NB4 (cell line): ENCODE data around the gene TMEM132C.
"Not testable (repeated sequence)": the region's sequence is repeated elsewhere in the genome, so short reads cannot be mapped to it uniquely, and the experiment has no call there.

Source experiments
- DNase-seq: peaks from one replicate; pipeline ENCODE4 v3.0.0; 2010; ENCODE audit warnings: low read depth
- H3K4me3 ChIP-seq: one replicate; pipeline ENCODE4 v1.5.1; 2011; ENCODE audit warnings: mild to moderate bottlenecking, low read depth, low read length, moderate library complexity
- MYC ChIP-seq: IDR thresholded peaks from 2 replicates; pipeline ENCODE4 v1.6.1; 2011; ENCODE audit warnings: low read depth, low read length
- POLR2A ChIP-seq: IDR thresholded peaks from 2 replicates; pipeline ENCODE4 v1.6.1; 2011; ENCODE audit warnings: mild to moderate bottlenecking; ENCODE audit not compliant: insufficient read length; ENCODE audit errors: extremely low read depth
- TF ChIP-seq, protein P1 (sequence below): IDR thresholded peaks from 2 replicates; pipeline ENCODE4 v1.6.1; 2011; ENCODE audit warnings: low read depth, low read length
- TF ChIP-seq, protein P2 (sequence below): IDR thresholded peaks from one replicate; pipeline ENCODE4 v1.5.1; 2012; ENCODE audit warnings: low read depth, low read length

TMEM132C gene

DNA sequence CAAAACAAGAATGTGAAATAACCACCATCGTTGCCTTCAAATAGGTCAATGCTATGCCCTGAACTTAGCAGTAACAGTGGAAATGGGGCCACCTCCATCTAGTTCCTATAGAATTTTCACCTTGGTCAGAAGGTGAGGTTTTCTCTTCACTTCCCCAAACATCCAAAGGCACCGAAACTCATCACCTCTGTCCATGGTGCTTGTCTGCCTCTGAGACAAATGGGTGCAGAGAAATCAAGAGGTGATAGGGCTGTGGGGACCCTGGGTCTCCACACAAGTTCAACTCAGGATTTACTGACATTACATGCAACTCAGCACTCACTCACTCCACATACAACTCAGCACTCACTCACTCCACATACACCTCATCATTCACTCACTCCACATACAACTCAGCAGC lies 26.2 kb upstream of the TMEM132C start:
- no peak for DNase-seq
- H3K4me3 ChIP-seq = no peak overlapping the region
- TF ChIP-seq, protein P1, sequence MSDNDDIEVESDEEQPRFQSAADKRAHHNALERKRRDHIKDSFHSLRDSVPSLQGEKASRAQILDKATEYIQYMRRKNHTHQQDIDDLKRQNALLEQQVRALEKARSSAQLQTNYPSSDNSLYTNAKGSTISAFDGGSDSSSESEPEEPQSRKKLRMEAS = no peak
- no peak for TF ChIP-seq POLR2A
- TF ChIP-seq, protein P2, sequence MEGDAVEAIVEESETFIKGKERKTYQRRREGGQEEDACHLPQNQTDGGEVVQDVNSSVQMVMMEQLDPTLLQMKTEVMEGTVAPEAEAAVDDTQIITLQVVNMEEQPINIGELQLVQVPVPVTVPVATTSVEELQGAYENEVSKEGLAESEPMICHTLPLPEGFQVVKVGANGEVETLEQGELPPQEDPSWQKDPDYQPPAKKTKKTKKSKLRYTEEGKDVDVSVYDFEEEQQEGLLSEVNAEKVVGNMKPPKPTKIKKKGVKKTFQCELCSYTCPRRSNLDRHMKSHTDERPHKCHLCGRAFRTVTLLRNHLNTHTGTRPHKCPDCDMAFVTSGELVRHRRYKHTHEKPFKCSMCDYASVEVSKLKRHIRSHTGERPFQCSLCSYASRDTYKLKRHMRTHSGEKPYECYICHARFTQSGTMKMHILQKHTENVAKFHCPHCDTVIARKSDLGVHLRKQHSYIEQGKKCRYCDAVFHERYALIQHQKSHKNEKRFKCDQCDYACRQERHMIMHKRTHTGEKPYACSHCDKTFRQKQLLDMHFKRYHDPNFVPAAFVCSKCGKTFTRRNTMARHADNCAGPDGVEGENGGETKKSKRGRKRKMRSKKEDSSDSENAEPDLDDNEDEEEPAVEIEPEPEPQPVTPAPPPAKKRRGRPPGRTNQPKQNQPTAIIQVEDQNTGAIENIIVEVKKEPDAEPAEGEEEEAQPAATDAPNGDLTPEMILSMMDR = no peak

DNA sequence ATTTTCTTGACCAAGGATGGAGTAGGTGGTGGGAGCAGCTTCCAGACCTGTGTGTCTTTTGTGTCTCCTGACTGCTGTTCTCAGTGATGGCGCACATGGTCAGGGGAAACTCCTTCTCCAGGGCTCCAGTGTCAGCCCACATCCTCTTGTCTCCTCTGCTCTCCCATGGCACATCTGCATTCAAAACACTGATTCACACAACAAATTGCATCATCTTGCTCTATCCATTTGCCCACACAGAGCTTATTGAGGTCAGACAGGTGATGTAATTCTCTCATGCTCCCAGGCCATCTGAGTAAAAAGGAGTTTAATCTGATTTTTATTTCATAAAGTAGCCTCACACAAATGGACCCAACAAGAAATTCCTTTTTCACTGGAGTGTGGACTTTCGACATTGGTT lies 21.8 kb upstream of the TMEM132C start:
- no peak overlapping the region for H3K4me3 ChIP-seq
- no peak for TF ChIP-seq POLR2A
- TF ChIP-seq, protein P2 = no peak
- no peak for TF ChIP-seq MYC
- TF ChIP-seq, protein P1 = no peak
- no peak for DNase-seq

DNA sequence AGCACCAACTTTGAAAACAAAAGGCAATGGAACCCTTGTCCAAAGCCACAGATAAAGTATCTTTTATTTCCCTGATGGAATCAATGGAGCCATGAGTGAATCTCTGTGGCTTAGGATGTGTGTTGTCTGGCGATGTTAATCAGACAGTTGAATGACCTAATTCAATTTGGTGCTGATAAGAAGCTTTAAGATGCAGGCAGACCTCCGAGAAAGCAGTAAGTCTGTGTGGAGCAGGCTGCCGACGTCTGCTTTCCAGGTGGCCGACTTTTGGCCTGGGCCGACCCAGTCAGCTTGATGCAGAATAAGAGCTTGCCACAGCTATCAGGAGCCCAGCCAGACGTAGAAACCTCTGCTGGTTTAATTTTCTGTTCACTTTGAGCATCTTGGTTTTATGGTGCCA lies 21.1 kb upstream of the TMEM132C start:
- DNase-seq = no peak
- no peak overlapping the region for H3K4me3 ChIP-seq

DNA sequence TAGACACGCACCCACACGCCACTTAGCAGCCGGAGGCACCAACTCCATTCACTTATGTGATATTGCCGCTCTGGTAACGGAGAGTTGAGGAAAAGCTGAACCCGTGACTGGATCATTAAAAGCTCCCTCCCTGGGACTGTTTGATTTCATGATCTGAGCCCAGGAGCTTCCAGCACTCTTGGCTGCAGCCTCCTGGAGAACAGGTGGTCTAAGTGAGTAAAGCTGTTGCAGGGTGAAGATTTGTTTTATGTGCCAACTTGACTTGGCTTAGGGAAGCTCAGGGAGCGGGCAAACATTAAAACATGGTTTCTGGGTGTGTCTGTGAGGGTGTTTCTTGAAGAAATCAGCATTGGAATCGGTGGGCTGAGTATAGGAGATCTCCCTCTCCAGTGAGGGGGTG lies 16.9 kb upstream of the TMEM132C start:
- DNase-seq = no peak
- TF ChIP-seq, protein P2 = no peak
- TF ChIP-seq MYC (no peak), POLR2A (no peak)
- TF ChIP-seq, protein P1 = no peak
- no peak overlapping the region for H3K4me3 ChIP-seq

More for the DNA sequence above, 21.1 kb upstream of the TMEM132C start:
- TF ChIP-seq POLR2A (no peak), MYC (no peak)
- TF ChIP-seq, protein P2 = no peak
- TF ChIP-seq, protein P1 = no peak

DNA sequence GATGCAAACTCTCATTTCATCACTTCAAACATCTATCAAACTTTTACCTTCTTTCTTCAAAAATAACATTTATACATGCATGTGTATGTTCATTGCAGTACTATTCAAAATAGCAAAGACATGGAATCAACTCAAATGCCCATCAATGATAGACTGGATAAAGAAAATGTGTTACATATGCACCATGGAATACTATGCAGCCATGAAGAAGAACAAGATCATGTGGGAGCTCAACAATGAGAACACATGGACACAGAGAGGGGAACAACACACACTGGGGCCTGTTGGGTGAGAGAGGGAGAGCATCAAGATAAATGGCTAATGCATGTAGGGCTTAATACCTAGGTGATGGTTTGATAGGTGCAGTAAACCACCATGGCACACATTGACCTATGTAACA lies 13.1 kb upstream of the TMEM132C start:
- not testable (repeated sequence) for H3K4me3 ChIP-seq, DNase-seq

DNA sequence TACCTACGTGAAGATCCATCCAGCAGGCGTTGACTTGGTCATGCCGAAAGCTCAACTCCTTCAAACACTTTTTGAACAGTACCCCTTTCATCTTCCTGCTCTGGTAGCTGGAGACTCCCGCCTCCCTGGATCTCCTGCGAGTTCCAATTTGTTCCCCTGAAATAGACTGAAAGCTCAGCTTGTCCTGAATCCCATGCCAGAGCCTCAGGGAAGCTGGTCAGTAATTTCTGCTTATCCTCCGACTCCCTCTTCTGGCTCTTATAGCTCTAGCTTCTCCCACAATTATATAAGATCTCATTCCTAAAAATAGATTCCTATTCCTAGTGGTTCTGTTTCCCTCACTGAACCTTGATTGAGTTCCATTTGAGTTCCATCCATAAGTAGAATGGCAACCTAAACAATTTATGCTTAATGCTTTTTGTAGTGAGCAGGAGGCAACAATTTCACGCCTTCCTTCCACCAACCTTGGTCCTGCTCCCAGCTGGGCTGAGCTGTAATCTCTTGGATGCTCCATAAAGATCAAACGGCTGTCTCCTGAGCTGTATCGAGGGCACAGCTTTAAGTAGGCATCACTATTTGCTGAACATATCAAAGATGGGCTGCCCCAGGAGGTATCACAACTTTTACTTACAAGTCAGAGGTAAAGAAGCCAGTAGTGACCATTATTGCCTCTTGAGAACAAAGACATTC lies 8.0 kb upstream of the TMEM132C start:
- H3K4me3 ChIP-seq = no peak overlapping the region
- no peak for DNase-seq
- TF ChIP-seq MYC (no peak), POLR2A (no peak)
- TF ChIP-seq, protein P2 = no peak
- TF ChIP-seq, protein P1 = no peak
